PFSK-1 (cell line): Measurements from ENCODE around the gene CDKN2B-AS1.

Experiments used
- POLR2AphosphoS5 ChIP-seq: IDR thresholded peaks from 2 replicates; pipeline ENCODE4 v1.6.1; 2012; ENCODE audit warnings: low read depth, mild to moderate bottlenecking, control low read depth, low read length, moderate library complexity
- REST ChIP-seq, 2 experiments: IDR thresholded peaks; 2 replicates each; pipeline versions ENCODE4 v1.6.1 to v1.8.0; 2011 to 2012; ENCODE audit warnings: low read depth in 2 of 2, low read length in 2 of 2, control low read depth in 1 of 2, inconsistent platforms in 1 of 2, mild to moderate bottlenecking in 1 of 2, moderate library complexity in 1 of 2; ENCODE audit not compliant: insufficient read depth in 1 of 2

GRCh38 chr9:21991072-21991959 lies 3.3 kb upstream of the CDKN2B-AS1 start:
- TF ChIP-seq POLR2AphosphoS5 (no peak), REST (IDR thresholded peaks at IDR 0.05; ENCODE audit: insufficient read depth in 1 of 2, low read depth in 2 of 2, low read length in 2 of 2) (no peak)
